IMR-90 (cell line): ENCODE results near the gene MAGI1. TPM values are rescaled to one million over a fixed set of nuclear protein-coding genes. Genes with fewer than 3 reads are reported as not detected.

ENCODE experiments used
- ATAC-seq: fragments of 200-7000 bp; cut with Tn5 transposase; 2 replicates; pipeline ENCODE4 v1.9.1; 2020; ENCODE audit warnings: low read depth, mild to moderate bottlenecking, moderate library complexity
- BruUV-seq: library from RNA; stranded (reverse); fragments of 400-500 nt; replicated peaks from 2 replicates; lab custom pipeline; 2021; lab: Mats Ljungman, UMichigan
- CTCF ChIA-PET: fragments of 300-600 bp; formaldehyde crosslinking; extraction: SDS; loops from one replicate; lab custom pipeline; 2021; ENCODE audit warnings: antibody characterized with exemption; lab: Yijun Ruan, JAX
- POLR2A ChIA-PET: fragments of 300-600 bp; sonication (Branson Sonifier 250); formaldehyde crosslinking; loops from one replicate; lab custom pipeline; 2022; ENCODE audit warnings: antibody characterized with exemption; ENCODE audit not compliant: unreplicated experiment; lab: Charles Lee
- DNase-seq: peaks from one replicate; pipeline ENCODE4 v3.0.0; 2013
- H2AFZ ChIP-seq: replicated peaks from 2 replicates; pipeline ENCODE3; 2013; ENCODE audit warnings: low read length, mild to moderate bottlenecking; ENCODE audit not compliant: poor library complexity
- H2AK5ac ChIP-seq: 2 replicates; pipeline ENCODE4 v1.6.1; 2013; ENCODE audit warnings: low read depth, low read length, inconsistent platforms
- H2AK9ac ChIP-seq: replicated peaks from 2 replicates; pipeline ENCODE3; 2013; ENCODE audit warnings: mild to moderate bottlenecking, low read depth, low read length, moderate library complexity; ENCODE audit not compliant: poor library complexity
- H2BK120ac ChIP-seq: 2 replicates; pipeline ENCODE4 v1.6.1; 2013; ENCODE audit warnings: low read depth, low read length, inconsistent platforms
- H2BK15ac ChIP-seq: 3 replicates; pipeline ENCODE4 v1.6.1; 2013; ENCODE audit warnings: low read depth, low read length, inconsistent platforms
- H2BK20ac ChIP-seq: 2 replicates; pipeline ENCODE4 v1.6.1; 2013; ENCODE audit warnings: low read depth, mild to moderate bottlenecking, inconsistent platforms, low read length, moderate library complexity
- H2BK5ac ChIP-seq: 2 replicates; pipeline ENCODE4 v1.6.1; 2013; ENCODE audit warnings: mild to moderate bottlenecking, low read depth, low read length, inconsistent platforms; ENCODE audit not compliant: poor library complexity, severe bottlenecking
- H3K14ac ChIP-seq: replicated peaks from 2 replicates; pipeline ENCODE4 v1.6.1; 2013; ENCODE audit warnings: low read depth, low read length, inconsistent platforms
- H3K18ac ChIP-seq: 2 replicates; pipeline ENCODE4 v1.6.1; 2013; ENCODE audit warnings: low read depth, low read length, control low read depth
- H3K23ac ChIP-seq: 2 replicates; pipeline ENCODE4 v1.6.1; 2013; ENCODE audit warnings: low read depth, low read length, inconsistent platforms
- H3K27ac ChIP-seq: 2 replicates; pipeline ENCODE4 v1.5.1; 2013; ENCODE audit warnings: mild to moderate bottlenecking, control low read depth, low read length; ENCODE audit not compliant: insufficient read depth
- H3K27me3 ChIP-seq: 2 replicates; pipeline ENCODE4 v1.6.1; 2013; ENCODE audit warnings: low read length; ENCODE audit not compliant: control insufficient read depth, insufficient read depth
- H3K36me3 ChIP-seq: 2 replicates; pipeline ENCODE4 v1.6.1; 2013; ENCODE audit warnings: low read length, mixed read lengths; ENCODE audit not compliant: control insufficient read depth, insufficient read depth
- H3K4ac ChIP-seq: 2 replicates; pipeline ENCODE4 v1.6.1; 2013; ENCODE audit warnings: low read depth, low read length, inconsistent platforms
- H3K4me1 ChIP-seq: 2 replicates; pipeline ENCODE4 v1.6.1; 2013; ENCODE audit warnings: low read length, mixed read lengths; ENCODE audit not compliant: control insufficient read depth, insufficient read depth
- H3K4me2 ChIP-seq: 2 replicates; pipeline ENCODE4 v1.6.1; 2013; ENCODE audit warnings: low read depth, mild to moderate bottlenecking, control low read depth, low read length, moderate library complexity
- H3K4me3 ChIP-seq: 2 replicates; pipeline ENCODE4 v1.5.1; 2013; ENCODE audit warnings: low read depth, mild to moderate bottlenecking, control low read depth, low read length, moderate library complexity; ENCODE audit not compliant: insufficient read depth
- H3K56ac ChIP-seq: 2 replicates; pipeline ENCODE4 v1.6.1; 2013; ENCODE audit warnings: low read length, inconsistent platforms; ENCODE audit not compliant: insufficient read depth; ENCODE audit errors: extremely low read depth
- H3K79me1 ChIP-seq, 2 experiments: 2 replicates each; pipeline ENCODE4 v1.6.1; 2013; ENCODE audit warnings: low read length in 2 of 2, inconsistent platforms in 1 of 2, low read depth in 1 of 2
- H3K9ac ChIP-seq: 2 replicates; pipeline ENCODE4 v1.6.1; 2013; ENCODE audit warnings: low read depth, low read length, control low read depth
- H3K9me1 ChIP-seq: 2 replicates; pipeline ENCODE4 v1.6.1; 2013; ENCODE audit warnings: low read length, inconsistent platforms; ENCODE audit not compliant: insufficient read depth
- H3K9me3 ChIP-seq: 2 replicates; pipeline ENCODE4 v1.6.1; 2013; ENCODE audit warnings: low read length; ENCODE audit not compliant: control insufficient read depth, insufficient read depth
- H4K20me1 ChIP-seq: 2 replicates; pipeline ENCODE4 v1.6.1; 2013; ENCODE audit warnings: low read length, inconsistent platforms; ENCODE audit not compliant: insufficient read depth
- H4K5ac ChIP-seq: 2 replicates; pipeline ENCODE4 v1.6.1; 2013; ENCODE audit warnings: mild to moderate bottlenecking, low read depth, low read length, control low read depth
- H4K8ac ChIP-seq, 2 experiments: 2 replicates each; pipeline ENCODE4 v1.6.1; 2013; ENCODE audit warnings: low read depth in 2 of 2, low read length in 2 of 2, control low read depth in 1 of 2, inconsistent platforms in 1 of 2
- H4K91ac ChIP-seq: 2 replicates; pipeline ENCODE4 v1.6.1; 2013; ENCODE audit warnings: low read depth, low read length, inconsistent platforms; ENCODE audit not compliant: insufficient read depth
- BHLHE40 ChIP-seq: fragments of 150-350 bp; IDR thresholded peaks from 2 replicates; pipeline ENCODE4 v1.6.1; 2016; ENCODE audit warnings: mild to moderate bottlenecking, low read depth, low read length
- CEBPB ChIP-seq: IDR thresholded peaks from 2 replicates; pipeline ENCODE4 v1.6.1; 2012; ENCODE audit warnings: low read depth, low read length, improper control_type of control experiment
- CHD1 ChIP-seq: IDR thresholded peaks from 2 replicates; pipeline ENCODE4 v1.6.1; 2012; ENCODE audit warnings: low read depth, low read length, improper control_type of control experiment
- MAZ ChIP-seq: IDR thresholded peaks from 2 replicates; pipeline ENCODE4 v1.6.1; 2012; ENCODE audit warnings: low read depth, mild to moderate bottlenecking, low read length, improper control_type of control experiment, moderate library complexity, borderline replicate concordance
- MXI1 ChIP-seq: IDR thresholded peaks from 2 replicates; pipeline ENCODE4 v1.6.1; 2012; ENCODE audit warnings: low read depth, mild to moderate bottlenecking, low read length, moderate library complexity, borderline replicate concordance
- RAD21 ChIP-seq: IDR thresholded peaks from 2 replicates; pipeline ENCODE4 v1.6.1; 2012; ENCODE audit warnings: low read length, improper control_type of control experiment
- RFX5 ChIP-seq: IDR thresholded peaks from 2 replicates; pipeline ENCODE4 v1.8.0; 2012; ENCODE audit warnings: low read depth, mild to moderate bottlenecking, low read length, moderate library complexity
- WGBS, 2 experiments: methylation state at CpG; one replicate each; pipeline versions ENCODE4 v1.1.5 to v1.1.7; 2013; ENCODE audit warnings: missing lambda C conversion rate in 2 of 2; ENCODE audit not compliant: insufficient read length in 1 of 2; ENCODE audit errors: extremely low coverage in 2 of 2; 5-methylcytosine and 5-hydroxymethylcytosine counted together
- dilution Hi-C: fragments of 300-500 bp; cut with HindIII; formaldehyde crosslinking; loops from one replicate; pipeline ENCODE4 v1.14.3; 2018; ENCODE audit warnings: low sequenced_read_pairs; ENCODE audit not compliant: unreplicated experiment
- in situ Hi-C: fragments of 300-500 bp; cut with MboI; formaldehyde crosslinking; loops from 3 replicates; pipeline ENCODE4 v1.14.3; 2019; ENCODE audit warnings: low sequenced_read_pairs, inconsistent platforms, mixed read lengths
- intact Hi-C: fragments of 100-400 bp; cut with micrococcal nuclease; formaldehyde crosslinking; loops from 2 replicates; pipeline ENCODE4 v1.10.0; 2022
- polyA plus RNA-seq, 3 experiments: library from polyadenylated mRNA; depleted of rRNA; stranded (reverse); fragments of >200 nt; gene quantifications; 2 replicates each; pipeline ENCODE4 v1.2.3, GENCODE V29; 2012; ENCODE audit warnings: low replicate concordance in 1 of 3
- total RNA-seq: library from RNA; depleted of rRNA; stranded (reverse); fragments of >200 nt; gene quantifications from 2 replicates; pipeline ENCODE4 v1.2.3, GENCODE V29; 2012
- TF ChIP-seq, protein P1 (sequence below): fragments of 150-350 bp; IDR thresholded peaks from 2 replicates; pipeline ENCODE4 v1.6.1; 2016; ENCODE audit warnings: low read depth, mild to moderate bottlenecking, low read length, moderate library complexity, borderline replicate concordance
- TF ChIP-seq, protein P2 (sequence below): conservative IDR thresholded peaks from 2 replicates; pipeline ENCODE4 v1.5.1; 2012; ENCODE audit warnings: mild to moderate bottlenecking, low read depth, low read length, improper control_type of control experiment

MAGI1 gene
- total and polyA plus RNA-seq, 2 of the 4 experiments (the other 2 are of a cell fraction): 14.5 to 24.2 TPM

DNA sequence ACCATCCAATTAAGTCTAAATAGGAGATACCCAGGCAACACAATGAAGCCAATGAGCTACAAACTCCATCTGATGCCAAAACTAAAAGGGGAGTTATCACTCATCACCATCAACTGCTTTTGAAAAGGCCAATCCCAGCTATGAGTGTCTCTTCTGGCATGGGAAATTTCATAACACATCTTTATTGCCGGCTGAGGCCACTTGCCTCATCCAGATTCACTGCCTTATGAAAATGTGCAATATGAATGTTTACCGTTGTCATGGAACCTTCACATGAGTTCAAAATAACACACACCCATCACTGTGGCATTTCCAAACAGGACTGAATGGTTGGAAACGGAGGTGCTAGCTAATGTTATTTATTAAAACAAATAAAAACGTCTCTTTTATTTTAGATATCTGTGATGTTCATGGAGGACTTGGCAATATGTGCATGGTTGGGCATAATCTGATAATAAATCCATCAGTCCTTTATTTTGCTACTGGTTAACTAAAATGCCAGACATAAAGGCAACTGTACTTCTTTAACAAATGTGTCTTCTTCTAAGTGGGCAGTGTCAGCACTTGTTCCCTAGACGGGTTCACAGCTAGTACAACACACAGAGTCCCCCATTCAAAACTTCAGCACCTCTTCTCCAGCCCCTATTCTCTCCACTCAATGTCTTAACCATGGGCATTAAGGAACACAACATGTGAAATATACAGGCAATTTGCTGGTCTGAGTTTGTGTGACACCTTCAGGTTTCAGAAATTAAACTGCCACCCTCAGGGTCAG lies 143.9 kb downstream of the MAGI1 start:
- H2AK9ac ChIP-seq: no peak overlapping the region
- no peak overlapping the region for H2BK15ac ChIP-seq
- DNase-seq (peak; percentile 69), ATAC-seq (peak; percentile 40)
- POLR2A ChIA-PET: no interaction called here
- H4K5ac ChIP-seq: no peak overlapping the region
- H3K27ac ChIP-seq: no peak overlapping the region
- H3K4ac ChIP-seq: no peak overlapping the region
- no peak overlapping the region for H3K4me3 ChIP-seq
- H2BK20ac ChIP-seq: no peak overlapping the region
- peaks cover 3% of the 10 kb centered on the region for H3K4me1 ChIP-seq
- no peak overlapping the region for H3K56ac ChIP-seq
- in situ Hi-C loops (no loop called here), dilution Hi-C loops (no loop called here), intact Hi-C loops (no loop called here)
- no peak for TF ChIP-seq CHD1
- no peak for TF ChIP-seq MXI1
- TF ChIP-seq, protein P1, sequence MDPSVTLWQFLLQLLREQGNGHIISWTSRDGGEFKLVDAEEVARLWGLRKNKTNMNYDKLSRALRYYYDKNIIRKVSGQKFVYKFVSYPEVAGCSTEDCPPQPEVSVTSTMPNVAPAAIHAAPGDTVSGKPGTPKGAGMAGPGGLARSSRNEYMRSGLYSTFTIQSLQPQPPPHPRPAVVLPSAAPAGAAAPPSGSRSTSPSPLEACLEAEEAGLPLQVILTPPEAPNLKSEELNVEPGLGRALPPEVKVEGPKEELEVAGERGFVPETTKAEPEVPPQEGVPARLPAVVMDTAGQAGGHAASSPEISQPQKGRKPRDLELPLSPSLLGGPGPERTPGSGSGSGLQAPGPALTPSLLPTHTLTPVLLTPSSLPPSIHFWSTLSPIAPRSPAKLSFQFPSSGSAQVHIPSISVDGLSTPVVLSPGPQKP: no peak
- TF ChIP-seq BHLHE40: 0 out of 2 replicates have a peak, but pooled peaks have one; percentile 8
- TF ChIP-seq MAZ: no peak
- TF ChIP-seq RAD21: no peak
- no peak for TF ChIP-seq RFX5
- TF ChIP-seq, protein P2, sequence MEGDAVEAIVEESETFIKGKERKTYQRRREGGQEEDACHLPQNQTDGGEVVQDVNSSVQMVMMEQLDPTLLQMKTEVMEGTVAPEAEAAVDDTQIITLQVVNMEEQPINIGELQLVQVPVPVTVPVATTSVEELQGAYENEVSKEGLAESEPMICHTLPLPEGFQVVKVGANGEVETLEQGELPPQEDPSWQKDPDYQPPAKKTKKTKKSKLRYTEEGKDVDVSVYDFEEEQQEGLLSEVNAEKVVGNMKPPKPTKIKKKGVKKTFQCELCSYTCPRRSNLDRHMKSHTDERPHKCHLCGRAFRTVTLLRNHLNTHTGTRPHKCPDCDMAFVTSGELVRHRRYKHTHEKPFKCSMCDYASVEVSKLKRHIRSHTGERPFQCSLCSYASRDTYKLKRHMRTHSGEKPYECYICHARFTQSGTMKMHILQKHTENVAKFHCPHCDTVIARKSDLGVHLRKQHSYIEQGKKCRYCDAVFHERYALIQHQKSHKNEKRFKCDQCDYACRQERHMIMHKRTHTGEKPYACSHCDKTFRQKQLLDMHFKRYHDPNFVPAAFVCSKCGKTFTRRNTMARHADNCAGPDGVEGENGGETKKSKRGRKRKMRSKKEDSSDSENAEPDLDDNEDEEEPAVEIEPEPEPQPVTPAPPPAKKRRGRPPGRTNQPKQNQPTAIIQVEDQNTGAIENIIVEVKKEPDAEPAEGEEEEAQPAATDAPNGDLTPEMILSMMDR: no peak
- peak; percentile 87 for TF ChIP-seq CEBPB
- H2AFZ ChIP-seq: no peak overlapping the region
- peaks cover 15 to 41% of the 10 kb centered on the region in 2 experiments; a peak in 3 of 4 replicates for H3K79me1 ChIP-seq
- peak overlapping the region; percentile 12; the same call in 1 of the 2 replicates for H3K23ac ChIP-seq
- no peak overlapping the region for H4K91ac ChIP-seq
- H2BK5ac ChIP-seq: no peak overlapping the region
- CTCF ChIA-PET: no interaction called here
- no peak overlapping the region for H3K4me2 ChIP-seq
- H3K27me3 ChIP-seq: no peaks in the 10 kb centered on the region
- H3K36me3 ChIP-seq: no peaks in the 10 kb centered on the region
- WGBS, 2 experiments: no CpG with 5 or more reads among the region's 5 CpGs
- no peak overlapping the region for H3K14ac ChIP-seq
- no peak overlapping the region for H3K18ac ChIP-seq
- peaks cover 9% of the 10 kb centered on the region; the same call in 1 of the 2 replicates for H4K20me1 ChIP-seq
- no peak overlapping the region; the same call in 1 of the 2 replicates for H2AK5ac ChIP-seq
- no peak overlapping the region for H4K8ac ChIP-seq
- no peak overlapping the region for H2BK120ac ChIP-seq
- H3K9ac ChIP-seq: no peak overlapping the region
- H3K9me1 ChIP-seq: 0 out of 2 replicates have a peak, but pooled peaks cover 4% of the 10 kb centered on the region
- no TSS peak for BruUV-seq
- H3K9me3 ChIP-seq: no peaks in the 10 kb centered on the region
